ENCODE measurements around the gene DNAJB8.

- TF ChIP-seq, protein P1, sequence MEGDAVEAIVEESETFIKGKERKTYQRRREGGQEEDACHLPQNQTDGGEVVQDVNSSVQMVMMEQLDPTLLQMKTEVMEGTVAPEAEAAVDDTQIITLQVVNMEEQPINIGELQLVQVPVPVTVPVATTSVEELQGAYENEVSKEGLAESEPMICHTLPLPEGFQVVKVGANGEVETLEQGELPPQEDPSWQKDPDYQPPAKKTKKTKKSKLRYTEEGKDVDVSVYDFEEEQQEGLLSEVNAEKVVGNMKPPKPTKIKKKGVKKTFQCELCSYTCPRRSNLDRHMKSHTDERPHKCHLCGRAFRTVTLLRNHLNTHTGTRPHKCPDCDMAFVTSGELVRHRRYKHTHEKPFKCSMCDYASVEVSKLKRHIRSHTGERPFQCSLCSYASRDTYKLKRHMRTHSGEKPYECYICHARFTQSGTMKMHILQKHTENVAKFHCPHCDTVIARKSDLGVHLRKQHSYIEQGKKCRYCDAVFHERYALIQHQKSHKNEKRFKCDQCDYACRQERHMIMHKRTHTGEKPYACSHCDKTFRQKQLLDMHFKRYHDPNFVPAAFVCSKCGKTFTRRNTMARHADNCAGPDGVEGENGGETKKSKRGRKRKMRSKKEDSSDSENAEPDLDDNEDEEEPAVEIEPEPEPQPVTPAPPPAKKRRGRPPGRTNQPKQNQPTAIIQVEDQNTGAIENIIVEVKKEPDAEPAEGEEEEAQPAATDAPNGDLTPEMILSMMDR (IDR thresholded peaks at IDR 0.05 in 4 of 5, conservative IDR thresholded peaks at IDR 0.05 in 1 of 5): no peak
- TF ChIP-seq POLR2A (IDR thresholded peaks at IDR 0.05): no peak
Measured at GRCh38 chr3:128484404-128485281, 18.0 kb upstream of the DNAJB8 start.
